ENCODE results near the gene BAZ2B.

The BAZ2B gene

GRCh38 chr2:159279700-159280099, 336.6 kb downstream of the BAZ2B start:
- Histone ChIP-seq H4K20me1 (ENCODE audit: insufficient read depth, low read length) (no peaks in the 10 kb centered on the region), H3K4me2 (ENCODE audit: low read length) (no peak overlapping the region), H3K27ac (ENCODE audit: low read depth, low read length, poor library complexity, severe bottlenecking) (no peak overlapping the region), H3K9ac (ENCODE audit: low read length) (no peak overlapping the region), H3K9me2 (ENCODE audit: low read depth, low read length) (no peaks in the 10 kb centered on the region), H3K4me1 (ENCODE audit: insufficient read depth, low read length, severe bottlenecking) (peaks cover 12% of the 10 kb centered on the region), H2AFZ (ENCODE audit: low read length) (no peak overlapping the region), H3K27me3 (ENCODE audit: insufficient read depth, low read length) (no peaks in the 10 kb centered on the region), H3K36me3 (ENCODE audit: insufficient read depth, low read length) (peaks cover 34% of the 10 kb centered on the region), H3K4me3 (ENCODE audit: low read depth, low read length, poor library complexity, severe bottlenecking) (no peak overlapping the region), H3F3A (ENCODE audit: insufficient read depth, low read length) (peaks cover 4% of the 10 kb centered on the region; the same call in 1 of the 2 replicates), H3K9me3 (ENCODE audit: low read length) (no peaks in the 10 kb centered on the region), H3K79me2 (ENCODE audit: insufficient read depth, low read length) (peaks cover 7% of the 10 kb centered on the region; the same call in 1 of the 2 replicates)
- no peak for TF ChIP-seq EZH2 (IDR thresholded peaks at IDR 0.05; ENCODE audit: borderline replicate concordance, low read length)
- TF ChIP-seq CTCF (IDR thresholded peaks at IDR 0.05; ENCODE audit: low read length) = no peak

- Histone ChIP-seq H3K4me2 (ENCODE audit: low read length) (no peak overlapping the region), H2AFZ (ENCODE audit: low read length) (no peak overlapping the region), H3K9me2 (ENCODE audit: low read depth, low read length) (no peaks in the 10 kb centered on the region), H4K20me1 (ENCODE audit: insufficient read depth, low read length) (no peaks in the 10 kb centered on the region), H3K27ac (ENCODE audit: low read depth, low read length, poor library complexity, severe bottlenecking) (no peak overlapping the region), H3K9me3 (ENCODE audit: low read length) (no peaks in the 10 kb centered on the region), H3K9ac (ENCODE audit: low read length) (no peak overlapping the region), H3K27me3 (ENCODE audit: insufficient read depth, low read length) (no peaks in the 10 kb centered on the region), H3K4me3 (ENCODE audit: low read depth, low read length, poor library complexity, severe bottlenecking) (no peak overlapping the region), H3K79me2 (ENCODE audit: insufficient read depth, low read length) (no peaks in the 10 kb centered on the region), H3K36me3 (ENCODE audit: insufficient read depth, low read length) (peaks cover 27% of the 10 kb centered on the region), H3K4me1 (ENCODE audit: insufficient read depth, low read length, severe bottlenecking) (no peaks in the 10 kb centered on the region), H3F3A (ENCODE audit: insufficient read depth, low read length) (no peaks in the 10 kb centered on the region; the same call in 1 of the 2 replicates)
- no peak for TF ChIP-seq EZH2 (IDR thresholded peaks at IDR 0.05; ENCODE audit: borderline replicate concordance, low read length)
- no peak for TF ChIP-seq CTCF (IDR thresholded peaks at IDR 0.05; ENCODE audit: low read length)
Observed at GRCh38 chr2:159275111-159275510, 341.2 kb downstream of the BAZ2B start.

- Histone ChIP-seq H3K79me2 (ENCODE audit: insufficient read depth, low read length) (no peaks in the 10 kb centered on the region), H3K4me3 (ENCODE audit: low read depth, low read length, poor library complexity, severe bottlenecking) (no peak overlapping the region), H3K9me3 (ENCODE audit: low read length) (no peaks in the 10 kb centered on the region), H3K9me2 (ENCODE audit: low read depth, low read length) (no peaks in the 10 kb centered on the region), H3F3A (ENCODE audit: insufficient read depth, low read length) (no peaks in the 10 kb centered on the region), H3K9ac (ENCODE audit: low read length) (no peak overlapping the region), H3K4me2 (ENCODE audit: low read length) (no peak overlapping the region), H2AFZ (ENCODE audit: low read length) (no peak overlapping the region), H4K20me1 (ENCODE audit: insufficient read depth, low read length) (no peaks in the 10 kb centered on the region), H3K4me1 (ENCODE audit: insufficient read depth, low read length, severe bottlenecking) (no peaks in the 10 kb centered on the region), H3K36me3 (ENCODE audit: insufficient read depth, low read length) (peaks cover 18% of the 10 kb centered on the region), H3K27me3 (ENCODE audit: insufficient read depth, low read length) (no peaks in the 10 kb centered on the region), H3K27ac (ENCODE audit: low read depth, low read length, poor library complexity, severe bottlenecking) (no peak overlapping the region)
- TF ChIP-seq EZH2 (IDR thresholded peaks at IDR 0.05; ENCODE audit: borderline replicate concordance, low read length) (no peak), CTCF (IDR thresholded peaks at IDR 0.05; ENCODE audit: low read length) (no peak)
Observed at GRCh38 chr2:159272156-159272555, 344.2 kb downstream of the BAZ2B start.
